ENCODE data around the gene LRBA.

The LRBA gene

DNA sequence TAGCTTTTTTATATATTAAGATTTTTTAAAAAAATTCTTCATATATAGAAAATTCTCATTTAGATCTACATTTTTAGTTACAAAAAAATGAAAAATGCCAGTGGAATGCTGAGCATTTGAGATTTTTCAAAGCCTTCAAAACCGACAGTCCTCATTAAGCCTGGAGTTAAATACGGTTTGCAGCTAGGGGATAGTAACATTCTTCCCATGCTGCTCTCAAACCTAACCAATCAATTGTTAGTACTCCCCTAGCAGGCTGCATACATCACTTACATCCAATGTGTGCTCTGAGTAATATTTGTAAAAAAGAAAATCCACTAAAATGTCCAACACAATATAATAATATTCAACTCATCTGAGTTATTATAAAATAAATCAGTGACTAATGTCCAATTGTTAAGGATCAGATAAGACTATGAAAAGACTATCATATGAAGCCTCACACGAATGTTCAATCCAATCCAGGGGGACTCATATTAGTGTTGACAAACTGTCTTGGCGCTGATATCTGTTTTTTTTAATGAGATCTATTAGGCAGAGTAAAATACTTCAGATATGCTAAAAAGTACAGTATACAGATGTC lies 660.8 kb downstream of the LRBA start:
- no peak for DNase-seq (ENCODE audit: low read depth)
- H3K4me3 ChIP-seq (ENCODE audit: low read length), result no peak overlapping the region
- TF ChIP-seq CTCF (conservative IDR thresholded peaks at IDR 0.05; ENCODE audit: low read length), result no peak

DNA sequence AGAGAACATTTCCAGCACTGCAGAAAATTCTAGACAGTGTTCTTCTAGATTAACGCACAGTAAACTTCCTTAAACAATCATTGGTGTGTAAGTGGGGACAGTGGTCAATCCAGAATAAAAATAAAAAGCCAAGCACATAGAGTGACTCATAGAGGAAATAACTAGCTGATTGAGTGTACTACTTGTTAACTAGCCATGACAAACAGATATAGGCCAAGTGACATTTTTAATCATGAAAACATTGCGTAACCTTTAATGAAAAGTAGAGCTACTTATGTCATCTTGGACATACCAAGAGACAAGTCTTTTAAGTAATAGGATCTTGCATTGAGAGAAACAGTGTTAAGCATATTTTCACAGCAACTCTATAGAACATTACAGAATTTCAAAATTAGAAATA lies 667.0 kb downstream of the LRBA start:
- TF ChIP-seq CTCF (conservative IDR thresholded peaks at IDR 0.05; ENCODE audit: low read length), result no peak
- DNase-seq (ENCODE audit: low read depth), result peak; percentile 29
- no peak overlapping the region for H3K4me3 ChIP-seq (ENCODE audit: low read length)

DNA sequence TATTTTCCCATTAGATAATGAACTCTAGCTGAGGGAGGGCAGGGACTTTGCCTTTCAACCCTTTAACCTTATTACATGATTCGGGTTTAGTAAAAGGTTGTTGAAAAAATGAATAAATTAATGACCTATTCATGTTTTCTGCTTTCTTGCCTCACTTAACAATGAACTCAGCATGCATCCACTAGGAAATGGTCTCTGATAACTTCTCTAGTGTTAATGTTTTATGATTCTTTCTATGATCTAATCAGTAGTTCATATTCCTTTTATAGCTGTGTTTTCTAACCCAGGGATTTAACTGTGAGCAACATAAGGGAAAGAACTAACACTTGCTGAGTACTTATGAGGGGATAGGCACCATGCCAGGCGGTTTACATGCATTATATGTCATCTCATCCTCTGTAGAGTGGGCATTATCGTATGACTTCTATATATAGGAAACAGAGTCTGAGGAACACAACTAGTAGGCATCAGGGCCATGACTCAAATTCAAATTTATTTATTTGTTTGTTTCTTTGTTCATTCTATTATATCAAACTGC lies 669.8 kb downstream of the LRBA start:
- H3K4me3 ChIP-seq (ENCODE audit: low read length), result no peak overlapping the region
- no peak for TF ChIP-seq CTCF (conservative IDR thresholded peaks at IDR 0.05; ENCODE audit: low read length)
- no peak for DNase-seq (ENCODE audit: low read depth)

DNA sequence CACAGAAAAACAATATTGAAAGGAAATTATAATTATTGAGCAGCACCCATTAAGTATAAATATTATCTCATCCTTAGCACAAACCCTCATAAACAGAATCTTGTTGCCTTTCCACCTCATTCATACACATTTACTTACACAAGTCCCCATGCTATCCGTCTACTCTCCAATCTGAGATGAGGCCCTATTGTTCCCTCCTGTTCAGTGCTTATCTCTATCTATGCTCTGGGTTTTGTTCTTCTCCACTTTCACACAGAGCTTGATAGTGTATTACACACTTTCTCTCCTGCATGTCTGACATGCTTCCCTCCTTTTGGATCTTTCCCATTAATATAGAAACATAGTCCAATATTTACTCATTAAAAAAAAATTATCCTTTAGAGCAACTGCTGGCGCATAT lies 671.3 kb downstream of the LRBA start:
- no peak for DNase-seq (ENCODE audit: low read depth)
- TF ChIP-seq CTCF (conservative IDR thresholded peaks at IDR 0.05; ENCODE audit: low read length), result no peak
- H3K4me3 ChIP-seq (ENCODE audit: low read length), result no peak overlapping the region

DNA sequence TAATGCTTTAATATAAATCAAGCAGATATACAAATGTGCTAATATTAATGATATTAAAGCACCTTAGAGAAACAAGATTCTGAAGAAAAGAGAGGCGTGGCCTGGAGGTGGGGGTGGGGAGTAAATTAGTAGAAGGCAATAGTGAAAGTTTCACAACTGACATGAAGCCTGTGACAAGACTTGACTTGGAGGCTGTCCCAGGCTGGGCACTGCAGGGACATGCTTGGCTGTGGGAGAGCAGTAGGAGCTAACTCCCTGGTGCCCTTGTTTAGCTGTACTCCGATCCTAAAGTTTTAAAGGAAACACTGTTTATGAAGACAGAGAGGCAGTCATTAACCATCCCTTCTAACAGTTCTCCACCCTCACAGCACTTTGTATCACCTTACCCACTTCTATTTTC lies 672.1 kb downstream of the LRBA start:
- no peak for TF ChIP-seq CTCF (conservative IDR thresholded peaks at IDR 0.05; ENCODE audit: low read length)
- no peak overlapping the region for H3K4me3 ChIP-seq (ENCODE audit: low read length)
- DNase-seq (ENCODE audit: low read depth), result peak; percentile 16

DNA sequence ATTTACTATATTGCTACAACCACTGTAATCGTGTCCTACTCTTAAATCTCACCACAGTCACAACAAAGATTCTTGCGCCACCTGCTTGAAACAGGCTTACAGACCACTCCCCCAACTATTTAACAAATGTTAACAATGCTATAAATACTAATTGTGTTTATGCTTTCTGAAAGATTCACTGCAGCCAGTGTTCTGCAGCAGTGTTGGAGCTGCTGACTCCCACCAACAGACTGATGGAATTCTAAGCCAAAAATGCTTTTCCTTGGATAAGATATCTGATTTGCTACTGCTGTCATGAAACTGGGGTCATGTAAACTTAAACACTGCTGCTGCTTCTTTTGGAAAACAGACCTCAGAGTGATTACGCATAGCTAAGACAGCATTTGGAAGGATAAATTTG lies 677.4 kb downstream of the LRBA start:
- peak; percentile 97 for DNase-seq (ENCODE audit: low read depth)
- TF ChIP-seq CTCF (conservative IDR thresholded peaks at IDR 0.05; ENCODE audit: low read length), result no peak
- H3K4me3 ChIP-seq (ENCODE audit: low read length), result no peak overlapping the region

DNA sequence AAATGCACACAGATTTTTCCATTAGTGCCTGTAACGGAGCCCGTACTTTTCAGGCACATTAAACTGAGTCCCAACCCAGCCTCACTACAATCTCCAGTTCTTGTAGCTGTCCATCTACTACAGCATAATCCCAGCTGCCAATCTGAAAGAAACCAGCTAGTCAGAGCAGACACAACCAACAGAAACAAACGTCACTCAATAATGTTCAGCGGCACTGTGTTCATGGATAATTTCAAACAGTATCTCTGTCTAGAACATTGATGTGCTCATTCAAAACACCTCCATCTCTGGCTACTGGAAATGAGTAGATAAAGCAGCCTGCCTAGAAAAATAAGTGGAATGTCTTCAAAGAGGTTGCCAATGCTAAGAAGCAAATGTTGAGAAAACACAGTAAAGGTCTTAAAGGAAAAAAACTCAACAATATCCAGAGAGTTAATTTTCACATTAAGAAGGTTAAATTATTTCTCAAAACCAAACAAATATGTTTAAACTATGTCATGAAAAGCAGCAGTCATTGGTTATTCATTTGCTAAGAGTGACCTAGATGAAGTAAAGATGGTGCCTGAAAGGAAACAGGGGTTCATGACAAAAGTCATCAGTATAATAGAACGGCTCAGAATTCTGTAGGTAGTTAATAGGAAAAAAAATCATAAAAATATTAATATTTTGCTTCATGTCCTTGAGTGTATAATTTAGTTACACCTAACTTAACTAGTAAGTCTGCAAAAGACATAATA lies 678.2 kb downstream of the LRBA start:
- no peak for DNase-seq (ENCODE audit: low read depth)
- H3K4me3 ChIP-seq (ENCODE audit: low read length), result no peak overlapping the region
- no peak for TF ChIP-seq CTCF (conservative IDR thresholded peaks at IDR 0.05; ENCODE audit: low read length)
